ENCODE results near the gene MYO7B. TPM values are rescaled to one million over a fixed set of nuclear protein-coding genes. Genes with fewer than 3 reads are reported as not detected.

Gene MYO7B
- total RNA-seq, 1 experiment from 2014 or later: 0.05 TPM

- no peak for TF ChIP-seq CTCF (IDR thresholded peaks at IDR 0.05; ENCODE audit: unreplicated experiment)
- CTCF ChIA-PET: no interaction called here
- peaks cover 89% of the 10 kb centered on the region for H3K27me3 Mint-ChIP-seq (ENCODE audit: unreplicated experiment)
- peaks cover 9% of the 10 kb centered on the region for H3K4me1 Mint-ChIP-seq (ENCODE audit: low read depth, unreplicated experiment)
- intact Hi-C loops (cut with micrococcal nuclease; ENCODE audit: unreplicated experiment): no loop called here
- no peak for DNase-seq
- BruUV-seq (replicated peaks): no TSS peak
- H3K36me3 Mint-ChIP-seq (ENCODE audit: insufficient read depth, unreplicated experiment): no peaks in the 10 kb centered on the region
- H3K9me3 Mint-ChIP-seq (ENCODE audit: low read depth, unreplicated experiment): peaks cover 3% of the 10 kb centered on the region
- no peak overlapping the region for H3K27ac Mint-ChIP-seq (ENCODE audit: unreplicated experiment)
- H3K4me3 Mint-ChIP-seq (ENCODE audit: low read depth, unreplicated experiment): no peak overlapping the region
Observed at GRCh38 chr2:127552846-127553245, 17.4 kb downstream of the MYO7B start.

DNA sequence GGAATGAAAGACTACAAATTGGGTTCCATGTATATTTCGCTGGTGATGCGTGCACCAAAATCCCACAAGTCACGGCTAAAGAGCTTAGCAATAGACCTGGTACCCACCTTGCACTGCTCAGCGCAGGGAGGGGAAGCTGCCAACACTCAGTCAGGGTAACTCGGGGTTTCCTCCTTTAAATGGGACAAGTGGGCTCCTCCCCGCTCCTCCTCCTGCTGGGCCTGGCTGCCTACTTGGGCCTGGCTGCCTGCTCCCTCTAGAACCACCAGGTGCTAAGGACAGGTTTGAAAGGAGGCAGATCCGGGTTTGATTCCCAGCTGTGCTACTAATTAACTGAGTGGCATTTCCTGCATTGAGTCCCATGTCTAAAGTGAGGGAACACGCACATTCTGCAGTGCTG, 23.4 kb downstream of the MYO7B start:
- H3K27me3 Mint-ChIP-seq (ENCODE audit: unreplicated experiment): peaks cover 68% of the 10 kb centered on the region
- no peak overlapping the region for H3K27ac Mint-ChIP-seq (ENCODE audit: unreplicated experiment)
- no TSS peak for BruUV-seq (replicated peaks)
- H3K9me3 Mint-ChIP-seq (ENCODE audit: low read depth, unreplicated experiment): peaks cover 3% of the 10 kb centered on the region
- no peaks in the 10 kb centered on the region for H3K36me3 Mint-ChIP-seq (ENCODE audit: insufficient read depth, unreplicated experiment)
- no peak for TF ChIP-seq CTCF (IDR thresholded peaks at IDR 0.05; ENCODE audit: unreplicated experiment)
- CTCF ChIA-PET: no interaction called here
- DNase-seq: no peak
- intact Hi-C loops (cut with micrococcal nuclease; ENCODE audit: unreplicated experiment): no loop called here
- no peak overlapping the region for H3K4me3 Mint-ChIP-seq (ENCODE audit: low read depth, unreplicated experiment)
- H3K4me1 Mint-ChIP-seq (ENCODE audit: low read depth, unreplicated experiment): no peaks in the 10 kb centered on the region

DNA sequence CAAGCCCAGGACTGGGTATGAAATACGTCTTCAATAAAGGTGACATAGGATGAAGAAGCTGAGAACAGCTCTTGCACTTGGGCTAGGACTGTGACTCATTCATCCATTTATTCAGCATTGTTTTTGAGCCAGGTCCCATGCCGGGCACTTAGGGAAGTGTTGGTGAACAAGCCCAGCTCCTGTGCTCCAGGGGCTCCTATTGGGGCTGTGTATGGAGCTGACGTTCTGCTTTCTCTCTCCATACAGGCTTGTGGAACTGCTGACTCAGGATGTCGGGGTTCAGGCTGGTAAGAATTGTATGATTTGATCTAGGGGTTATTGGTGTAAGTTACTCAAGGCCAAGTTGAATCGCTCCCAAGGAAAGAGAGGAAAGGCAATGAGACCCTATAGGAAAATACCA, 24.0 kb downstream of the MYO7B start:
- no peaks in the 10 kb centered on the region for H3K36me3 Mint-ChIP-seq (ENCODE audit: insufficient read depth, unreplicated experiment)
- H3K4me3 Mint-ChIP-seq (ENCODE audit: low read depth, unreplicated experiment): no peak overlapping the region
- no peaks in the 10 kb centered on the region for H3K4me1 Mint-ChIP-seq (ENCODE audit: low read depth, unreplicated experiment)
- BruUV-seq (replicated peaks): no TSS peak
- no peak overlapping the region for H3K27ac Mint-ChIP-seq (ENCODE audit: unreplicated experiment)
- no peak for TF ChIP-seq CTCF (IDR thresholded peaks at IDR 0.05; ENCODE audit: unreplicated experiment)
- peaks cover 73% of the 10 kb centered on the region for H3K27me3 Mint-ChIP-seq (ENCODE audit: unreplicated experiment)
- CTCF ChIA-PET: no interaction called here
- H3K9me3 Mint-ChIP-seq (ENCODE audit: low read depth, unreplicated experiment): peaks cover 3% of the 10 kb centered on the region
- intact Hi-C loops (cut with micrococcal nuclease; ENCODE audit: unreplicated experiment): no loop called here
- no peak for DNase-seq

GRCh38 chr2:127560201-127560930, 24.9 kb downstream of the MYO7B start:
- no TSS peak for BruUV-seq (replicated peaks)
- intact Hi-C loops (cut with micrococcal nuclease; ENCODE audit: unreplicated experiment): no loop called here
- CTCF ChIA-PET: no interaction called here
- no peak for TF ChIP-seq CTCF (IDR thresholded peaks at IDR 0.05; ENCODE audit: unreplicated experiment)
- peaks cover under 1% of the 10 kb centered on the region for H3K9me3 Mint-ChIP-seq (ENCODE audit: low read depth, unreplicated experiment)
- no peak for DNase-seq
- H3K4me1 Mint-ChIP-seq (ENCODE audit: low read depth, unreplicated experiment): no peaks in the 10 kb centered on the region
- H3K36me3 Mint-ChIP-seq (ENCODE audit: insufficient read depth, unreplicated experiment): no peaks in the 10 kb centered on the region
- no peak overlapping the region for H3K4me3 Mint-ChIP-seq (ENCODE audit: low read depth, unreplicated experiment)
- H3K27me3 Mint-ChIP-seq (ENCODE audit: unreplicated experiment): peaks cover 69% of the 10 kb centered on the region
- H3K27ac Mint-ChIP-seq (ENCODE audit: unreplicated experiment): no peak overlapping the region

Data from Calu3 (cell line).